HEK293 (cell line): Measurements from ENCODE around the gene LRRC34.

Source experiments
- OVOL3 ChIP-seq: fragments of 450-650 bp; formaldehyde crosslinking; IDR thresholded peaks from 2 replicates; pipeline ENCODE4 v1.5.1; 2016; ENCODE audit warnings: missing biosample characterization, missing genetic modification characterization
- PRDM10 ChIP-seq: fragments of 450-650 bp; formaldehyde crosslinking; IDR thresholded peaks from 2 replicates; pipeline ENCODE4 v1.5.1; 2016; ENCODE audit warnings: missing biosample characterization, missing genetic modification characterization
- RBAK ChIP-seq: fragments of 450-650 bp; formaldehyde crosslinking; IDR thresholded peaks from 2 replicates; pipeline ENCODE4 v1.5.1; 2016; ENCODE audit warnings: missing biosample characterization, missing genetic modification characterization
- ZBTB10 ChIP-seq: fragments of 450-650 bp; formaldehyde crosslinking; IDR thresholded peaks from 2 replicates; pipeline ENCODE4 v1.5.1; 2016; ENCODE audit warnings: missing biosample characterization, missing genetic modification characterization
- ZNF140 ChIP-seq: fragments of 450-650 bp; formaldehyde crosslinking; IDR thresholded peaks from 2 replicates; pipeline ENCODE4 v1.5.1; 2016; ENCODE audit warnings: missing biosample characterization, missing genetic modification characterization
- ZNF148 ChIP-seq: fragments of 450-650 bp; formaldehyde crosslinking; IDR thresholded peaks from 2 replicates; pipeline ENCODE4 v1.5.0; 2017; ENCODE audit warnings: missing biosample characterization, missing genetic modification characterization, borderline replicate concordance
- ZNF174 ChIP-seq: fragments of 450-650 bp; formaldehyde crosslinking; IDR thresholded peaks from 2 replicates; pipeline ENCODE4 v1.5.0; 2017; ENCODE audit warnings: missing biosample characterization, mild to moderate bottlenecking, missing genetic modification characterization
- ZNF302 ChIP-seq: fragments of 450-650 bp; formaldehyde crosslinking; IDR thresholded peaks from 2 replicates; pipeline ENCODE4 v1.5.1; 2016; ENCODE audit warnings: missing biosample characterization, missing genetic modification characterization, low read depth
- ZNF585B ChIP-seq: fragments of 450-650 bp; formaldehyde crosslinking; IDR thresholded peaks from 2 replicates; pipeline ENCODE4 v1.5.1; 2016; ENCODE audit warnings: missing biosample characterization, missing genetic modification characterization
- ZNF639 ChIP-seq: fragments of 450-650 bp; formaldehyde crosslinking; IDR thresholded peaks from 2 replicates; pipeline ENCODE4 v1.5.1; 2016; ENCODE audit warnings: missing biosample characterization, missing genetic modification characterization
- ZNF707 ChIP-seq: fragments of 450-650 bp; formaldehyde crosslinking; IDR thresholded peaks from 2 replicates; pipeline ENCODE4 v1.5.1; 2016; ENCODE audit warnings: missing biosample characterization, missing genetic modification characterization
- ZNF776 ChIP-seq: fragments of 450-650 bp; formaldehyde crosslinking; IDR thresholded peaks from 2 replicates; pipeline ENCODE4 v1.5.0; 2017; ENCODE audit warnings: missing biosample characterization, missing genetic modification characterization, borderline replicate concordance
- ZSCAN23 ChIP-seq: fragments of 450-650 bp; formaldehyde crosslinking; IDR thresholded peaks from 2 replicates; pipeline ENCODE4 v1.5.1; 2016; ENCODE audit warnings: missing biosample characterization, missing genetic modification characterization
- TF ChIP-seq, protein P1 (sequence below): fragments of 450-650 bp; formaldehyde crosslinking; IDR thresholded peaks from 2 replicates; pipeline ENCODE4 v1.5.1; 2016; ENCODE audit warnings: missing biosample characterization, missing genetic modification characterization

- TF ChIP-seq, protein P1, sequence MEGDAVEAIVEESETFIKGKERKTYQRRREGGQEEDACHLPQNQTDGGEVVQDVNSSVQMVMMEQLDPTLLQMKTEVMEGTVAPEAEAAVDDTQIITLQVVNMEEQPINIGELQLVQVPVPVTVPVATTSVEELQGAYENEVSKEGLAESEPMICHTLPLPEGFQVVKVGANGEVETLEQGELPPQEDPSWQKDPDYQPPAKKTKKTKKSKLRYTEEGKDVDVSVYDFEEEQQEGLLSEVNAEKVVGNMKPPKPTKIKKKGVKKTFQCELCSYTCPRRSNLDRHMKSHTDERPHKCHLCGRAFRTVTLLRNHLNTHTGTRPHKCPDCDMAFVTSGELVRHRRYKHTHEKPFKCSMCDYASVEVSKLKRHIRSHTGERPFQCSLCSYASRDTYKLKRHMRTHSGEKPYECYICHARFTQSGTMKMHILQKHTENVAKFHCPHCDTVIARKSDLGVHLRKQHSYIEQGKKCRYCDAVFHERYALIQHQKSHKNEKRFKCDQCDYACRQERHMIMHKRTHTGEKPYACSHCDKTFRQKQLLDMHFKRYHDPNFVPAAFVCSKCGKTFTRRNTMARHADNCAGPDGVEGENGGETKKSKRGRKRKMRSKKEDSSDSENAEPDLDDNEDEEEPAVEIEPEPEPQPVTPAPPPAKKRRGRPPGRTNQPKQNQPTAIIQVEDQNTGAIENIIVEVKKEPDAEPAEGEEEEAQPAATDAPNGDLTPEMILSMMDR (tag by site-specific recombination), result no peak
- TF ChIP-seq ZNF302 (tag by site-specific recombination) (no peak), ZNF707 (tag by site-specific recombination) (no peak), PRDM10 (tag by site-specific recombination) (no peak), ZNF639 (no peak), RBAK (no peak), ZNF174 (tag by site-specific recombination) (no peak), ZBTB10 (no peak), OVOL3 (no peak), ZSCAN23 (no peak), ZNF585B (tag by site-specific recombination) (no peak), ZNF776 (tag by site-specific recombination) (no peak), ZNF148 (no peak), ZNF140 (tag by site-specific recombination) (no peak)
Observed at GRCh38 chr3:169790219-169790618, 22.5 kb downstream of the LRRC34 start.
